Fibroblast of lung (primary cell): ENCODE measurements around the gene MCRIP2. TPM values are rescaled to one million over a fixed set of nuclear protein-coding genes. Genes with fewer than 3 reads are reported as not detected.

Experiments used
- DNase-seq, 2 donors: peaks; one replicate each; pipeline versions ENCODE4 v3.0.0 to v3.0.0-alpha.2; 2010; ENCODE audit warnings: low read depth in 2 of 2
- H2AFZ ChIP-seq: 2 replicates; pipeline ENCODE4 v1.5.1; 2012; ENCODE audit warnings: low read length, control low read depth, inconsistent platforms
- H3K27ac ChIP-seq: 2 replicates; pipeline ENCODE4 v1.5.1; 2011; ENCODE audit warnings: low read length, control low read depth; ENCODE audit not compliant: insufficient read depth
- H3K27me3 ChIP-seq: 2 replicates; pipeline ENCODE4 v1.5.1; 2011; ENCODE audit warnings: mild to moderate bottlenecking, low read length; ENCODE audit not compliant: control insufficient read depth, insufficient read depth
- H3K36me3 ChIP-seq: 2 replicates; pipeline ENCODE4 v1.5.1; 2011; ENCODE audit warnings: low read length; ENCODE audit not compliant: control insufficient read depth, insufficient read depth
- H3K4me1 ChIP-seq: 2 replicates; pipeline ENCODE4 v1.5.1; 2011; ENCODE audit warnings: low read length; ENCODE audit not compliant: control insufficient read depth, insufficient read depth; ENCODE audit errors: extremely low read depth
- H3K4me2 ChIP-seq: 2 replicates; pipeline ENCODE4 v1.5.1; 2011; ENCODE audit warnings: low read length, control low read depth; ENCODE audit not compliant: insufficient read depth; ENCODE audit errors: extremely low read depth
- H3K4me3 ChIP-seq, 4 experiments: fragments of 200-600 bp in 1 of 4; sonication (generic) in 1 of 4; replicated peaks in 1 of 4; 2 replicates each; pipeline ENCODE4 v1.5.1; 2011 to 2016; ENCODE audit warnings: low read length in 4 of 4, low read depth in 3 of 4, mild to moderate bottlenecking in 3 of 4, control low read depth in 2 of 4, inconsistent platforms in 1 of 4, mixed read lengths in 1 of 4; ENCODE audit not compliant: insufficient read depth in 1 of 4; ENCODE audit errors: control extremely low read depth in 1 of 4
- H3K79me2 ChIP-seq: 2 replicates; pipeline ENCODE4 v1.5.1; 2012; ENCODE audit warnings: mild to moderate bottlenecking, low read length, inconsistent platforms; ENCODE audit not compliant: control insufficient read depth, insufficient read depth
- H3K9ac ChIP-seq: 2 replicates; pipeline ENCODE4 v1.5.1; 2011; ENCODE audit warnings: mild to moderate bottlenecking, low read length, control low read depth; ENCODE audit not compliant: insufficient read depth
- H3K9me3 ChIP-seq: 2 replicates; pipeline ENCODE4 v1.5.1; 2012; ENCODE audit warnings: low read depth, low read length; ENCODE audit not compliant: control insufficient read depth, insufficient read depth
- H4K20me1 ChIP-seq: 2 replicates; pipeline ENCODE4 v1.5.1; 2011; ENCODE audit warnings: low read length; ENCODE audit not compliant: control insufficient read depth, insufficient read depth; ENCODE audit errors: extremely low read depth
- CTCF ChIP-seq, 2 donors: IDR thresholded peaks in 1 of 2; conservative IDR thresholded peaks in 1 of 2; 1 replicate in 1 of 2; 2 replicates in 1 of 2; pipeline ENCODE4 v1.5.1; 2011 to 2012; ENCODE audit warnings: low read length in 2 of 2, control low read depth in 1 of 2, inconsistent platforms in 1 of 2, low read depth in 1 of 2, mild to moderate bottlenecking in 1 of 2
- EZH2 ChIP-seq: IDR thresholded peaks from 2 replicates; pipeline ENCODE4 v1.5.1; 2012; ENCODE audit warnings: low read length, control low read depth, mild to moderate bottlenecking; ENCODE audit errors: missing control alignments
- polyA plus RNA-seq, 2 donors: library from polyadenylated mRNA; depleted of rRNA in 1 of 2; stranded (reverse) in 1 of 2; unstranded in 1 of 2; fragments of >200 nt; gene quantifications; 2 replicates each; pipeline ENCODE4 v1.2.1, GENCODE V29; 2011 to 2012; ENCODE audit warnings: missing spikeins in 1 of 2
- total RNA-seq: library from RNA; depleted of rRNA; stranded (reverse); fragments of >200 nt; gene quantifications from 2 replicates; pipeline ENCODE4 v1.2.1, GENCODE V29; 2014

MCRIP2 gene
- total and polyA plus RNA-seq, 2 donors (not counting 1 experiment from before 2014, with no cell fraction given) = 2.8 to 18.0 TPM

DNA sequence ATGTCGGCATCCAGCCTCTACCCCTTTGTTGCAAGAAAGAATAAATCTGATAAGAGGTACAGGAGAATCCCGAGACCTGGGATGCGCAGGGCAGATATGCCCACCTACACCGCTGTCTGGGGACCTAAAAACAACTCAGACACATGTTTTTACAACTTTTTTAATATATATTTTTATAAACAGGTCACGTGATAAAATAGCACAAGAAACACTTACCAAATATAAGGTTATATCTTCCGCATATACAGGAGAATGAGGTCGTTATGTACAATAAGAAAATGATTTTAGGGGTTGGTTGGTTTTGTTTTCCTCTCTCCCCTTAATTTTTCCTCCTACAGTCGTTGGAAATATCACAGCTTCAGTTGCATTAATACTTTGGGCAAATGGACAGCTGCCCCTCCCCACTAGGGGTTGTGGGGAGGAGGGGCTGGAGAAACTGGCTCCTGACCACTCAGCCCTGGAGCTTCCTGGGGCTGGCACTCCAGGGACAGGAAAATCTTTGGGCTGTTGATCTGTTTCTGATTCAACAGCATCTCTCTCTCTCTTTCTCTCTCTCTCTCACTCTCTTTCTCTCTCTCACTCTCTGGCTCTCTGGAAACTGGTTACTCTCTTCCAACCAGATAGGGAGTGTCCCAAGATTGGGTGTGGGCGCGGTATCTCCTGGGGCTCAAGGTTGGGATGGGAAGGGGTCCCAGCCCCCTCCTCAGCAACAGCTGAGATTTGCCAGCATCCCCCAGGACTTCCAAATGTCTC is 50.9 kb downstream of the MCRIP2 start:
- TF ChIP-seq EZH2 (peak; percentile 55), CTCF (conservative IDR thresholded peaks at IDR 0.05 in 1 of 2, IDR thresholded peaks at IDR 0.05 in 1 of 2; ENCODE audit: low read depth in 1 of 2, low read length in 2 of 2) (no peak)
- no peak for DNase-seq
- Histone ChIP-seq H4K20me1 (no peaks in the 10 kb centered on the region), H3K9me3 (no peaks in the 10 kb centered on the region), H3K4me1 (peaks cover 5% of the 10 kb centered on the region), H3K36me3 (peaks cover 3% of the 10 kb centered on the region), H3K9ac (no peak overlapping the region), H3K27me3 (peaks cover 21% of the 10 kb centered on the region), H3K27ac (no peak overlapping the region), H3K4me3 (no peak overlapping the region), H3K4me2 (no peak overlapping the region), H2AFZ (no peak overlapping the region), H3K79me2 (peaks cover 6% of the 10 kb centered on the region)

- H3K36me3 ChIP-seq = no peaks in the 10 kb centered on the region
Measured at GRCh38 chr16:693364-693763, 51.7 kb downstream of the MCRIP2 start.

GRCh38 chr16:693766-694165 is 52.1 kb downstream of the MCRIP2 start:
- Histone ChIP-seq H3K9ac (no peak overlapping the region), H3K9me3 (no peaks in the 10 kb centered on the region), H3K36me3 (no peaks in the 10 kb centered on the region), H3K27ac (no peak overlapping the region), H3K4me2 (no peak overlapping the region), H2AFZ (no peak overlapping the region), H3K4me1 (peaks cover 5% of the 10 kb centered on the region), H3K4me3 (no peak overlapping the region), H3K79me2 (peaks cover 6% of the 10 kb centered on the region), H4K20me1 (no peaks in the 10 kb centered on the region), H3K27me3 (peaks cover 21% of the 10 kb centered on the region)
- DNase-seq = no peak
- TF ChIP-seq EZH2 = no peak
- TF ChIP-seq CTCF (conservative IDR thresholded peaks at IDR 0.05 in 1 of 2, IDR thresholded peaks at IDR 0.05 in 1 of 2; ENCODE audit: low read depth in 1 of 2, low read length in 2 of 2) = no peak

More at GRCh38 chr16:693364-693763, 51.7 kb downstream of the MCRIP2 start:
- H3K9ac ChIP-seq = no peak overlapping the region
- TF ChIP-seq EZH2 = peak; percentile 78
- TF ChIP-seq CTCF (conservative IDR thresholded peaks at IDR 0.05 in 1 of 2, IDR thresholded peaks at IDR 0.05 in 1 of 2; ENCODE audit: low read depth in 1 of 2, low read length in 2 of 2) = no peak
- H3K4me3 ChIP-seq = no peak overlapping the region
- H3K27ac ChIP-seq = no peak overlapping the region
- DNase-seq = no peak
- peaks cover 6% of the 10 kb centered on the region for H3K79me2 ChIP-seq
- no peak overlapping the region for H3K4me2 ChIP-seq
- H4K20me1 ChIP-seq = no peaks in the 10 kb centered on the region
- peaks cover 21% of the 10 kb centered on the region for H3K27me3 ChIP-seq
- no peaks in the 10 kb centered on the region for H3K9me3 ChIP-seq
- H3K4me1 ChIP-seq = peaks cover 5% of the 10 kb centered on the region
- H2AFZ ChIP-seq = no peak overlapping the region
